B cell (primary cell): Measurements from ENCODE around the gene STK24. TPM values are rescaled to one million over a fixed set of nuclear protein-coding genes. Genes with fewer than 3 reads are reported as not detected.
A peak's percentile ranks its signal among the peaks of the same experiment; 100 is the strongest.

Experiments used
- ATAC-seq: fragments of 200-7000 bp; cut with Tn5 transposase; one replicate; pipeline ENCODE4 v1.10.0; 2021; ENCODE audit warnings: low read depth, mild to moderate bottlenecking, moderate number of reproducible peaks, moderate library complexity
- CTCF ChIA-PET: fragments of 350-600 bp; sonication (Branson Sonifier 250); formaldehyde crosslinking; loops from one replicate; lab custom pipeline; 2021; ENCODE audit warnings: antibody characterized with exemption, inconsistent platforms; lab: Charles Lee
- POLR2A ChIA-PET: fragments of 350-600 bp; sonication (Branson Sonifier 250); formaldehyde crosslinking; loops from one replicate; lab custom pipeline; 2021; ENCODE audit warnings: antibody characterized with exemption; lab: Charles Lee
- DNase-seq: peaks from one replicate; pipeline ENCODE4 v3.0.0; 2013
- H2AFZ ChIP-seq: 2 replicates; pipeline ENCODE4 v1.6.1; 2012; ENCODE audit warnings: mild to moderate bottlenecking, low read depth, low read length; ENCODE audit not compliant: insufficient read depth, poor library complexity, severe bottlenecking
- H3K27ac ChIP-seq, 2 donors: 1 replicate in 1 of 2; 2 replicates in 1 of 2; pipeline ENCODE4 v1.5.1; 2012 to 2013; ENCODE audit warnings: low read length in 2 of 2, mild to moderate bottlenecking in 2 of 2, moderate library complexity in 1 of 2
- H3K27me3 ChIP-seq, 4 experiments: fragments of 200-600 bp in 1 of 4; sonication (generic) in 1 of 4; replicated peaks in 1 of 4; 1 replicate in 2 of 4; 2 replicates in 2 of 4; pipeline versions ENCODE4 v1.6.1 to v1.7.0; 2013 to 2016; ENCODE audit warnings: low read length in 3 of 4, mild to moderate bottlenecking in 2 of 4, mixed read lengths in 1 of 4, moderate library complexity in 1 of 4; ENCODE audit not compliant: insufficient read depth in 4 of 4, control insufficient read depth in 3 of 4; ENCODE audit errors: control extremely low read depth in 1 of 4
- H3K36me3 ChIP-seq, 2 experiments: replicated peaks in 1 of 2; 1 replicate in 1 of 2; 2 replicates in 1 of 2; pipeline versions ENCODE4 v1.6.1 to v1.7.1; 2013; ENCODE audit warnings: low read length in 1 of 2; ENCODE audit not compliant: insufficient read depth in 2 of 2, control insufficient read depth in 1 of 2; ENCODE audit errors: control extremely low read depth in 1 of 2, extremely low read depth in 1 of 2
- H3K4me1 ChIP-seq, 2 donors: fragments of 200-600 bp in 1 of 2; sonication (generic) in 1 of 2; 1 replicate in 1 of 2; 2 replicates in 1 of 2; pipeline versions ENCODE4 v1.5.1 to v1.6.1; 2013 to 2017; ENCODE audit warnings: low read length in 2 of 2; ENCODE audit not compliant: control insufficient read depth in 2 of 2, insufficient read depth in 2 of 2
- H3K4me2 ChIP-seq: replicated peaks from 2 replicates; pipeline ENCODE3; 2012; ENCODE audit warnings: mild to moderate bottlenecking, low read depth, low read length; ENCODE audit not compliant: poor library complexity, severe bottlenecking
- H3K4me3 ChIP-seq, 5 experiments: fragments of 200-600 bp in 1 of 5; sonication (generic) in 1 of 5; 1 replicate in 3 of 5; 2 replicates in 2 of 5; pipeline versions ENCODE4 v1.5.1 to v1.7.0; 2011 to 2016; ENCODE audit warnings: low read length in 4 of 5, mild to moderate bottlenecking in 4 of 5, low read depth in 2 of 5, control low read depth in 1 of 5, moderate library complexity in 1 of 5; ENCODE audit not compliant: insufficient read depth in 1 of 5; ENCODE audit errors: control extremely low read depth in 1 of 5, extremely low read depth in 1 of 5
- H3K79me2 ChIP-seq: fragments of 200-600 bp; sonication (generic); one replicate; pipeline ENCODE4 v1.6.0; 2016; ENCODE audit warnings: low read length; ENCODE audit not compliant: control insufficient read depth, insufficient read depth
- H3K9ac ChIP-seq: fragments of 200-600 bp; sonication (generic); 2 replicates; pipeline ENCODE4 v1.6.1; 2017; ENCODE audit warnings: mild to moderate bottlenecking, low read length, moderate library complexity
- H3K9me3 ChIP-seq, 3 donors: one replicate each; pipeline versions ENCODE4 v1.6.1 to v1.7.1; 2013; ENCODE audit warnings: low read length in 2 of 3; ENCODE audit not compliant: control insufficient read depth in 2 of 3, insufficient read depth in 1 of 3; ENCODE audit errors: control extremely low read depth in 1 of 3
- H4K20me1 ChIP-seq: 2 replicates; pipeline ENCODE4 v1.6.0; 2012; ENCODE audit warnings: mild to moderate bottlenecking, low read length; ENCODE audit not compliant: insufficient read depth, control insufficient read depth, poor library complexity, severe bottlenecking
- H3K27ac Mint-ChIP-seq: one replicate; pipeline ENCODE4 v1.8.0; 2021; ENCODE audit warnings: mixed read lengths
- H3K27me3 Mint-ChIP-seq: one replicate; pipeline ENCODE4 v1.8.0; 2021; ENCODE audit warnings: mixed read lengths
- H3K4me1 Mint-ChIP-seq: one replicate; pipeline ENCODE4 v1.8.0; 2021; ENCODE audit warnings: mixed read lengths
- H3K4me3 Mint-ChIP-seq: one replicate; pipeline ENCODE4 v1.8.0; 2021; ENCODE audit warnings: mixed read lengths
- H3K9me3 Mint-ChIP-seq: one replicate; pipeline ENCODE4 v1.8.0; 2022; ENCODE audit warnings: mixed read lengths; ENCODE audit not compliant: insufficient read depth
- EZH2 ChIP-seq: IDR thresholded peaks from 2 replicates; pipeline ENCODE4 v1.6.1; 2012; ENCODE audit warnings: borderline replicate concordance, low read depth, mild to moderate bottlenecking, moderate library complexity, low read length; ENCODE audit not compliant: insufficient read depth, poor library complexity, severe bottlenecking
- WGBS: methylation state at CpG from one replicate; pipeline ENCODE4 v1.1.5; 2013; ENCODE audit warnings: missing lambda C conversion rate; ENCODE audit not compliant: insufficient coverage; 5-methylcytosine and 5-hydroxymethylcytosine counted together
- intact Hi-C: fragments of 100-400 bp; cut with micrococcal nuclease; formaldehyde crosslinking; loops from one replicate; pipeline ENCODE4 v1.10.0; 2022
- polyA plus RNA-seq: library from polyadenylated mRNA; depleted of rRNA; stranded (reverse); fragments of >200 nt; gene quantifications from 2 replicates; pipeline ENCODE4 v1.2.3, GENCODE V29; 2012
- total RNA-seq, 2 donors: library from RNA; stranded (reverse); fragments of 120-200 nt in 1 of 2; gene quantifications; 1 replicate in 1 of 2; 2 replicates in 1 of 2; pipeline versions ENCODE4 v1.2.3 to v1.2.4, GENCODE V29; 2013 to 2022
- TF ChIP-seq, protein P1 (sequence below): fragments of 200-600 bp; IDR thresholded peaks from one replicate; pipeline ENCODE4 v1.8.0; 2022; ENCODE audit warnings: antibody characterized with exemption, mild to moderate bottlenecking

The STK24 gene
- total and polyA plus RNA-seq, 2 donors (not counting 1 experiment from before 2014, with no cell fraction given), result 47.2 to 117 TPM

GRCh38 chr13:98493042-98493712 is 83.7 kb downstream of the STK24 start:
- Mint-ChIP-seq H3K27me3 (no peaks in the 10 kb centered on the region), H3K9me3 (no peaks in the 10 kb centered on the region), H3K4me3 (no peak overlapping the region), H3K27ac (no peak overlapping the region), H3K4me1 (peaks cover 75% of the 10 kb centered on the region)
- ATAC-seq, result no peak
- H2AFZ ChIP-seq, result no peak overlapping the region
- ChIA-PET POLR2A (interaction anchor here (0.7 kb wide), 1 partner anchor 31 kb away, joined by 4 read pairs; no protein-coding TSS in a partner anchor), CTCF (interaction anchor here (0.7 kb wide), 1 partner anchor 48 kb away, joined by 3 read pairs; no protein-coding TSS in a partner anchor)
- no peak overlapping the region for H3K4me3 ChIP-seq
- no peak for TF ChIP-seq EZH2
- TF ChIP-seq, protein P1, sequence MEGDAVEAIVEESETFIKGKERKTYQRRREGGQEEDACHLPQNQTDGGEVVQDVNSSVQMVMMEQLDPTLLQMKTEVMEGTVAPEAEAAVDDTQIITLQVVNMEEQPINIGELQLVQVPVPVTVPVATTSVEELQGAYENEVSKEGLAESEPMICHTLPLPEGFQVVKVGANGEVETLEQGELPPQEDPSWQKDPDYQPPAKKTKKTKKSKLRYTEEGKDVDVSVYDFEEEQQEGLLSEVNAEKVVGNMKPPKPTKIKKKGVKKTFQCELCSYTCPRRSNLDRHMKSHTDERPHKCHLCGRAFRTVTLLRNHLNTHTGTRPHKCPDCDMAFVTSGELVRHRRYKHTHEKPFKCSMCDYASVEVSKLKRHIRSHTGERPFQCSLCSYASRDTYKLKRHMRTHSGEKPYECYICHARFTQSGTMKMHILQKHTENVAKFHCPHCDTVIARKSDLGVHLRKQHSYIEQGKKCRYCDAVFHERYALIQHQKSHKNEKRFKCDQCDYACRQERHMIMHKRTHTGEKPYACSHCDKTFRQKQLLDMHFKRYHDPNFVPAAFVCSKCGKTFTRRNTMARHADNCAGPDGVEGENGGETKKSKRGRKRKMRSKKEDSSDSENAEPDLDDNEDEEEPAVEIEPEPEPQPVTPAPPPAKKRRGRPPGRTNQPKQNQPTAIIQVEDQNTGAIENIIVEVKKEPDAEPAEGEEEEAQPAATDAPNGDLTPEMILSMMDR, result no peak
- intact Hi-C loops, result no loop called here
- peaks cover 23 to 29% of the 10 kb centered on the region in 2 donors for H3K4me1 ChIP-seq
- WGBS, result no CpG with 5 or more reads among the region's 6 CpGs
- H3K9me3 ChIP-seq, result no peaks in the 10 kb centered on the region
- H3K79me2 ChIP-seq, result peaks cover 97% of the 10 kb centered on the region
- DNase-seq, result no peak
- no peak overlapping the region for H3K27ac ChIP-seq
- no peak overlapping the region for H3K9ac ChIP-seq
- H4K20me1 ChIP-seq, result peaks cover 92% of the 10 kb centered on the region
- H3K4me2 ChIP-seq, result no peak overlapping the region
- peaks cover 2 to 13% of the 10 kb centered on the region in 2 experiments for H3K36me3 ChIP-seq
- no peaks in the 10 kb centered on the region for H3K27me3 ChIP-seq

DNA sequence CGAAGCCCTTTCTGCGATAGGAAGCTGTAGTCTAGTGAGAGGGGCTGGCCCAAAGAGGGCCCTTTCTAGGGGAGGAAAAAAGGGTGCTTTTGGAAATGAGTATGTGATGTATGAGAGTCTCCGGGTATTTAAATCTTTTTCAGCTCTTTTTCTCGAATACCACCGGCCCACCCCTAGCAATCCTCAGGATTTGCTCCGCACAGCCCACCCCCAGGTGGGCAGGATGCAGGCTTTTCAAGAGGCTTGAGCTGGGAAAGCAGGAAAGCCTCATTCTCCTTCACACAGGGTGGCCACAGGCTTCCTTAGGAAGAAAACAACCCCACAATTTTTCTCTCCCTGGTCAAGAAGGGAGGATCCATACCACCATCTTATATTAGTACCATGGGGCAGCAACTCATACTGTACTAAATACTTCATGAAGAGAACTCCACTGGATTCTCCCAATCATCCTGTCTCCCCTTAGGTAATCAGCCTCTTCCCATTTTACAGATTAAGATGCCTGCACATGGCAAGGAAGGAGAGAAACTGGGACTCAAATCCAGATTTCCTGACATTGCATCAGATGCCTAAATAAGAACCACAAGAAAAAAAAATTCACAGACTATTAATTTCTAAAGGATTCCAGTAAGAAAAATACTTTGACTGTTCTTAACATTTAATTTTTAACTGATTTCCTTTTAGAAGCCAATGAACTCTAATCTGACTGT is 84.4 kb downstream of the STK24 start:
- Mint-ChIP-seq H3K9me3 (no peaks in the 10 kb centered on the region), H3K27ac (peak overlapping the region; percentile 50), H3K4me1 (peaks cover 75% of the 10 kb centered on the region), H3K4me3 (no peak overlapping the region), H3K27me3 (no peaks in the 10 kb centered on the region)
- ATAC-seq (no peak), DNase-seq (no peak)
- Histone ChIP-seq H3K9me3 (no peaks in the 10 kb centered on the region), H3K4me3 (no peak overlapping the region), H2AFZ (no peak overlapping the region), H3K27ac (no peak overlapping the region), H3K79me2 (peaks cover 97% of the 10 kb centered on the region), H3K9ac (no peak overlapping the region), H4K20me1 (peaks cover 92% of the 10 kb centered on the region), H3K4me2 (no peak overlapping the region), H3K4me1 (peaks cover 30 to 36% of the 10 kb centered on the region in 2 donors), H3K36me3 (peaks cover 2 to 8% of the 10 kb centered on the region in 2 experiments), H3K27me3 (no peaks in the 10 kb centered on the region)
- 95% methylated on average over 5 of the region's 6 CpGs for WGBS
- TF ChIP-seq, protein P1, result no peak
- TF ChIP-seq EZH2, result no peak
- POLR2A ChIA-PET, result interaction anchor here (0.8 kb wide), 1 partner anchor 12 kb away, joined by 3 read pairs; no protein-coding TSS in a partner anchor
- intact Hi-C loops, result no loop called here
- CTCF ChIA-PET, result no interaction called here
